Hepatocyte (in vitro differentiated cells): ENCODE results near the gene CAMK1G. TPM values are rescaled to one million over a fixed set of nuclear protein-coding genes. Genes with fewer than 3 reads are reported as not detected.

ENCODE experiments used
- DNase-seq: peaks from one replicate; pipeline ENCODE4 v3.0.0-alpha.2; 2016; ENCODE audit warnings: low spot score
- H2AFZ ChIP-seq: fragments of 200-600 bp; sonication (generic); 2 replicates; pipeline ENCODE4 v1.6.0; 2016; ENCODE audit warnings: antibody characterized with exemption, mild to moderate bottlenecking
- H3K27ac ChIP-seq: fragments of 200-600 bp; sonication (generic); 2 replicates; pipeline ENCODE4 v1.5.1; 2016; ENCODE audit warnings: mild to moderate bottlenecking
- H3K27me3 ChIP-seq: fragments of 200-600 bp; sonication (generic); 2 replicates; pipeline ENCODE4 v1.6.1; 2016
- H3K36me3 ChIP-seq: fragments of 200-600 bp; sonication (generic); replicated peaks from 2 replicates; pipeline ENCODE4 v1.5.1; 2016; ENCODE audit warnings: low read depth; ENCODE audit not compliant: insufficient read depth
- H3K4me1 ChIP-seq: fragments of 200-600 bp; sonication (generic); 2 replicates; pipeline ENCODE4 v1.5.1; 2016; ENCODE audit warnings: mild to moderate bottlenecking, moderate library complexity; ENCODE audit not compliant: insufficient read depth
- H3K4me2 ChIP-seq: fragments of 200-600 bp; sonication (generic); 2 replicates; pipeline ENCODE4 v1.6.0; 2016
- H3K4me3 ChIP-seq: fragments of 200-600 bp; sonication (generic); 2 replicates; pipeline ENCODE4 v1.5.1; 2016; ENCODE audit warnings: mild to moderate bottlenecking
- H3K79me2 ChIP-seq: fragments of 200-600 bp; sonication (generic); 2 replicates; pipeline ENCODE4 v1.6.0; 2017; ENCODE audit warnings: mild to moderate bottlenecking
- H3K9me2 ChIP-seq: fragments of 200-600 bp; sonication (generic); replicated peaks from 2 replicates; pipeline ENCODE4 v1.6.0; 2017; ENCODE audit warnings: mild to moderate bottlenecking; ENCODE audit not compliant: insufficient read depth
- H3K9me3 ChIP-seq: fragments of 200-600 bp; sonication (generic); 2 replicates; pipeline ENCODE4 v1.5.1; 2016; ENCODE audit warnings: low read depth, mild to moderate bottlenecking
- H4K20me1 ChIP-seq: fragments of 200-600 bp; sonication (generic); 2 replicates; pipeline ENCODE4 v1.6.0; 2016; ENCODE audit warnings: mild to moderate bottlenecking; ENCODE audit not compliant: insufficient read depth, poor library complexity, severe bottlenecking
- CTCF ChIP-seq: fragments of 200-600 bp; sonication (generic); IDR thresholded peaks from 2 replicates; pipeline ENCODE4 v1.5.1; 2016; ENCODE audit warnings: antibody characterized with exemption, mild to moderate bottlenecking; ENCODE audit not compliant: poor library complexity
- EZH2 ChIP-seq: fragments of 200-600 bp; sonication (generic); IDR thresholded peaks from 2 replicates; pipeline ENCODE4 v1.6.1; 2016; ENCODE audit warnings: antibody characterized with exemption, mild to moderate bottlenecking, borderline replicate concordance
- EZH2phosphoT487 ChIP-seq: fragments of 200-600 bp; sonication (generic); IDR thresholded peaks from one replicate; pipeline ENCODE4 v1.6.1; 2018; ENCODE audit warnings: antibody characterized with exemption, mild to moderate bottlenecking, low read depth, moderate library complexity; ENCODE audit not compliant: unreplicated experiment, severe bottlenecking
- WGBS: methylation state at CpG from one replicate; pipeline ENCODE4 v1.1.6; 2016; ENCODE audit warnings: low lambda C conversion rate; ENCODE audit errors: missing lambda C conversion rate; 5-methylcytosine and 5-hydroxymethylcytosine counted together
- polyA plus RNA-seq: library from polyadenylated mRNA; unstranded; fragments of >200 nt; fragmentation: Nextera tagmentation; extraction: Ambion mirVana; gene quantifications from 2 replicates; pipeline ENCODE4 v1.2.1, GENCODE V29; 2016
- total RNA-seq: library from RNA; depleted of rRNA; stranded (reverse); fragments of >200 nt; gene quantifications from 2 replicates; pipeline ENCODE4 v1.2.3, GENCODE V29; 2014

Gene CAMK1G
- total and polyA plus RNA-seq, 2 experiments from 2014 or later = 1.1 to 1.2 TPM

DNA sequence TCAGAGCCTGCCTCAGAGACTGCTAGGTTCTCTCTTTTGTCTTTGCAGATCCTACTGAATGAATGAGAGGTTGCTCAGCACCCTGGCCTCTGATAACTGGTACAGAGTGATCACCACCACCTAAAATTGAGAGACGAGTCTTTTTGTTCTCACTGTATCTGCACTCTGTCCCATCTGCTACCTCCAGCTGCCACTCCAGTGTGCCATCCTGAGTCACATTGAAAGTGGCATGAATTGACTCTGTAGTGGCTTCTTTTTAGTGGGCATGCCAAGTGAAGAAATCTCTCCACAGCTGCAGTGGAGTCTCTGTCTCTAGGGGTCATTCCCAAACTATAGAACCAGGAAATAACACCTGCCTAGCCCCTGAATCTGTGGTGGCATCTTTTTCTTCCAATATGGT lies 14.7 kb downstream of the CAMK1G start:
- TF ChIP-seq EZH2 (no peak), CTCF (no peak), EZH2phosphoT487 (no peak)
- Histone ChIP-seq H3K79me2 (no peaks in the 10 kb centered on the region), H3K9me2 (no peaks in the 10 kb centered on the region), H3K4me2 (no peak overlapping the region), H4K20me1 (no peaks in the 10 kb centered on the region), H2AFZ (no peak overlapping the region), H3K4me1 (no peaks in the 10 kb centered on the region), H3K9me3 (no peaks in the 10 kb centered on the region), H3K36me3 (no peaks in the 10 kb centered on the region), H3K27ac (no peak overlapping the region), H3K27me3 (peaks cover 7% of the 10 kb centered on the region), H3K4me3 (no peak overlapping the region)
- no peak for DNase-seq
- WGBS = 93% methylated on average over 1 of the region's 1 CpG

- H3K4me3 ChIP-seq = no peak overlapping the region
- no peaks in the 10 kb centered on the region for H3K4me1 ChIP-seq
- no peak overlapping the region for H3K27ac ChIP-seq
- H4K20me1 ChIP-seq = no peaks in the 10 kb centered on the region
- no peak for DNase-seq
- TF ChIP-seq EZH2phosphoT487 = no peak
- TF ChIP-seq CTCF = no peak
- TF ChIP-seq EZH2 = no peak
- peaks cover 7% of the 10 kb centered on the region for H3K27me3 ChIP-seq
- no peaks in the 10 kb centered on the region for H3K9me3 ChIP-seq
- H3K36me3 ChIP-seq = no peaks in the 10 kb centered on the region
- H2AFZ ChIP-seq = no peak overlapping the region
- H3K9me2 ChIP-seq = no peaks in the 10 kb centered on the region
- 90% methylated on average over 1 of the region's 1 CpG for WGBS
- H3K79me2 ChIP-seq = no peaks in the 10 kb centered on the region
- H3K4me2 ChIP-seq = no peak overlapping the region
Measured at GRCh38 chr1:209600541-209600940, 17.0 kb downstream of the CAMK1G start.

DNA sequence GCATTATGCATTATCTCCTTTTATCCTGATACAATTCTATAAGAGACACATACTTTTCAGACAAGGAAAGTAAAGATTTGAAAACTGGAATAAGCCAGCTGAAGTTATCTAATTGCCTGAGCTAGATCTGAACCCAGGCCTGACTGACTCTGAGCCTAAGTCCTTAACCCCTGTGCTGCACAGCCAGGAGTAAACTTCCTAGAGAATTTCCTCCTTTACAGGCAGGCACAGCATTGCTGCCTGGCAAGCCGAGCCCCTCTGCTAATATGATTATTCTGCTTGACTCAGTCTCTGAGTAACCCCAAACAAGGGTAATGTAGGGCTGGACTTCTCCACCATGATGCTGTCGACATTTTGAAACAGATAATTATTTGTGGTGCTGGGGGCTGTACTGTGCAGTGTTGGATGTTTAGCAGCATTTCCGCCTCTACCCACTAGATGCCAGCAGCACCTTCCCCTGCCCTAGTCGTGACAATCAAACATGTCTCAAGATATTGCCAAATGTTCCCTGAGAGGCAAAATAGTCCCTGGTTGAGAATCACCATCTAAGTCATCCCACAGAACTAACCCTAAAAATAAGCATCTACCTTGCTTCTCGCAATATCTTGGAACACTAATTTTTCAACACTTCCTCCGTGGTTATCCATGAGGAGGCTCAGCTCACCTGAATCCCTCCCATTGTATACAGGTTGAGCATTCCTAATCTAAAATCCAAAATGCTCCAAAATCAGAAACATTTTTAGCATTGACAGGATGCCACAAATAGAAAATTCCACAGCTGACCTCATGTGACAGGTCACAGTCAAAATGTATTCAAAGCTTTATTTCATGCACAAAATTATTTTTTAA lies 18.5 kb downstream of the CAMK1G start:
- 55% methylated on average over 6 of the region's 6 CpGs for WGBS
- peak; percentile 62 for DNase-seq
- Histone ChIP-seq H3K36me3 (no peaks in the 10 kb centered on the region), H3K4me1 (no peaks in the 10 kb centered on the region), H3K9me3 (no peaks in the 10 kb centered on the region), H2AFZ (no peak overlapping the region), H3K4me3 (no peak overlapping the region), H3K27ac (no peak overlapping the region), H3K79me2 (no peaks in the 10 kb centered on the region), H3K4me2 (no peak overlapping the region), H3K27me3 (peaks cover 7% of the 10 kb centered on the region), H4K20me1 (no peaks in the 10 kb centered on the region), H3K9me2 (no peaks in the 10 kb centered on the region)
- TF ChIP-seq CTCF = peak; percentile 67
- no peak for TF ChIP-seq EZH2phosphoT487
